B cell (primary cell): ENCODE results near the gene BCL11A. TPM values are rescaled to one million over a fixed set of nuclear protein-coding genes. Genes with fewer than 3 reads are reported as not detected.

Experiments
- ATAC-seq: fragments of 200-7000 bp; cut with Tn5 transposase; one replicate; pipeline ENCODE4 v1.10.0; 2021; ENCODE audit warnings: low read depth, mild to moderate bottlenecking, moderate number of reproducible peaks, moderate library complexity
- CTCF ChIA-PET: fragments of 350-600 bp; sonication (Branson Sonifier 250); formaldehyde crosslinking; loops from one replicate; lab custom pipeline; 2021; ENCODE audit warnings: antibody characterized with exemption, inconsistent platforms; lab: Charles Lee
- POLR2A ChIA-PET: fragments of 350-600 bp; sonication (Branson Sonifier 250); formaldehyde crosslinking; loops from one replicate; lab custom pipeline; 2021; ENCODE audit warnings: antibody characterized with exemption; lab: Charles Lee
- DNase-seq: peaks from one replicate; pipeline ENCODE4 v3.0.0; 2013
- H2AFZ ChIP-seq: 2 replicates; pipeline ENCODE4 v1.6.1; 2012; ENCODE audit warnings: mild to moderate bottlenecking, low read depth, low read length; ENCODE audit not compliant: insufficient read depth, poor library complexity, severe bottlenecking
- H3K27ac ChIP-seq, 2 donors: 1 replicate in 1 of 2; 2 replicates in 1 of 2; pipeline ENCODE4 v1.5.1; 2012 to 2013; ENCODE audit warnings: low read length in 2 of 2, mild to moderate bottlenecking in 2 of 2, moderate library complexity in 1 of 2
- H3K27me3 ChIP-seq, 4 experiments: fragments of 200-600 bp in 1 of 4; sonication (generic) in 1 of 4; replicated peaks in 1 of 4; 1 replicate in 2 of 4; 2 replicates in 2 of 4; pipeline versions ENCODE4 v1.6.1 to v1.7.0; 2013 to 2016; ENCODE audit warnings: low read length in 3 of 4, mild to moderate bottlenecking in 2 of 4, mixed read lengths in 1 of 4, moderate library complexity in 1 of 4; ENCODE audit not compliant: insufficient read depth in 4 of 4, control insufficient read depth in 3 of 4; ENCODE audit errors: control extremely low read depth in 1 of 4
- H3K36me3 ChIP-seq, 2 experiments: replicated peaks in 1 of 2; 1 replicate in 1 of 2; 2 replicates in 1 of 2; pipeline versions ENCODE4 v1.6.1 to v1.7.1; 2013; ENCODE audit warnings: low read length in 1 of 2; ENCODE audit not compliant: insufficient read depth in 2 of 2, control insufficient read depth in 1 of 2; ENCODE audit errors: control extremely low read depth in 1 of 2, extremely low read depth in 1 of 2
- H3K4me1 ChIP-seq, 2 donors: fragments of 200-600 bp in 1 of 2; sonication (generic) in 1 of 2; 1 replicate in 1 of 2; 2 replicates in 1 of 2; pipeline versions ENCODE4 v1.5.1 to v1.6.1; 2013 to 2017; ENCODE audit warnings: low read length in 2 of 2; ENCODE audit not compliant: control insufficient read depth in 2 of 2, insufficient read depth in 2 of 2
- H3K4me2 ChIP-seq: replicated peaks from 2 replicates; pipeline ENCODE3; 2012; ENCODE audit warnings: mild to moderate bottlenecking, low read depth, low read length; ENCODE audit not compliant: poor library complexity, severe bottlenecking
- H3K4me3 ChIP-seq, 5 experiments: fragments of 200-600 bp in 1 of 5; sonication (generic) in 1 of 5; 1 replicate in 3 of 5; 2 replicates in 2 of 5; pipeline versions ENCODE4 v1.5.1 to v1.7.0; 2011 to 2016; ENCODE audit warnings: low read length in 4 of 5, mild to moderate bottlenecking in 4 of 5, low read depth in 2 of 5, control low read depth in 1 of 5, moderate library complexity in 1 of 5; ENCODE audit not compliant: insufficient read depth in 1 of 5; ENCODE audit errors: control extremely low read depth in 1 of 5, extremely low read depth in 1 of 5
- H3K79me2 ChIP-seq: fragments of 200-600 bp; sonication (generic); one replicate; pipeline ENCODE4 v1.6.0; 2016; ENCODE audit warnings: low read length; ENCODE audit not compliant: control insufficient read depth, insufficient read depth
- H3K9ac ChIP-seq: fragments of 200-600 bp; sonication (generic); 2 replicates; pipeline ENCODE4 v1.6.1; 2017; ENCODE audit warnings: mild to moderate bottlenecking, low read length, moderate library complexity
- H3K9me3 ChIP-seq, 3 donors: one replicate each; pipeline versions ENCODE4 v1.6.1 to v1.7.1; 2013; ENCODE audit warnings: low read length in 2 of 3; ENCODE audit not compliant: control insufficient read depth in 2 of 3, insufficient read depth in 1 of 3; ENCODE audit errors: control extremely low read depth in 1 of 3
- H4K20me1 ChIP-seq: 2 replicates; pipeline ENCODE4 v1.6.0; 2012; ENCODE audit warnings: mild to moderate bottlenecking, low read length; ENCODE audit not compliant: insufficient read depth, control insufficient read depth, poor library complexity, severe bottlenecking
- H3K27ac Mint-ChIP-seq: one replicate; pipeline ENCODE4 v1.8.0; 2021; ENCODE audit warnings: mixed read lengths
- H3K27me3 Mint-ChIP-seq: one replicate; pipeline ENCODE4 v1.8.0; 2021; ENCODE audit warnings: mixed read lengths
- H3K4me1 Mint-ChIP-seq: one replicate; pipeline ENCODE4 v1.8.0; 2021; ENCODE audit warnings: mixed read lengths
- H3K4me3 Mint-ChIP-seq: one replicate; pipeline ENCODE4 v1.8.0; 2021; ENCODE audit warnings: mixed read lengths
- H3K9me3 Mint-ChIP-seq: one replicate; pipeline ENCODE4 v1.8.0; 2022; ENCODE audit warnings: mixed read lengths; ENCODE audit not compliant: insufficient read depth
- EZH2 ChIP-seq: IDR thresholded peaks from 2 replicates; pipeline ENCODE4 v1.6.1; 2012; ENCODE audit warnings: borderline replicate concordance, low read depth, mild to moderate bottlenecking, moderate library complexity, low read length; ENCODE audit not compliant: insufficient read depth, poor library complexity, severe bottlenecking
- whole genome bisulfite sequencing: methylation state at CpG from one replicate; pipeline ENCODE4 v1.1.5; 2013; ENCODE audit warnings: missing lambda C conversion rate; ENCODE audit not compliant: insufficient coverage; 5-methylcytosine and 5-hydroxymethylcytosine counted together
- intact Hi-C: fragments of 100-400 bp; cut with micrococcal nuclease; formaldehyde crosslinking; loops from one replicate; pipeline ENCODE4 v1.10.0; 2022
- polyA minus RNA-seq: library from RNA; depleted of rRNA, polyadenylated mRNA; stranded (reverse); fragments of >200 nt; gene quantifications from 2 replicates; pipeline ENCODE4 v1.2.3, GENCODE V29; 2012
- polyA plus RNA-seq: library from polyadenylated mRNA; depleted of rRNA; stranded (reverse); fragments of >200 nt; gene quantifications from 2 replicates; pipeline ENCODE4 v1.2.3, GENCODE V29; 2012
- total RNA-seq, 2 donors: library from RNA; stranded (reverse); fragments of 120-200 nt in 1 of 2; gene quantifications; 1 replicate in 1 of 2; 2 replicates in 1 of 2; pipeline versions ENCODE4 v1.2.3 to v1.2.4, GENCODE V29; 2013 to 2022
- TF ChIP-seq, protein P1 (sequence below): fragments of 200-600 bp; IDR thresholded peaks from one replicate; pipeline ENCODE4 v1.8.0; 2022; ENCODE audit warnings: antibody characterized with exemption, mild to moderate bottlenecking

The BCL11A gene
- total RNA-seq (373 and 383 TPM in 2 replicates), polyA plus RNA-seq (81.8 and 99.3 TPM in 2 replicates), polyA minus RNA-seq (121 and 206 TPM in 2 replicates)
- 164 TPM for total RNA-seq (2013)

DNA sequence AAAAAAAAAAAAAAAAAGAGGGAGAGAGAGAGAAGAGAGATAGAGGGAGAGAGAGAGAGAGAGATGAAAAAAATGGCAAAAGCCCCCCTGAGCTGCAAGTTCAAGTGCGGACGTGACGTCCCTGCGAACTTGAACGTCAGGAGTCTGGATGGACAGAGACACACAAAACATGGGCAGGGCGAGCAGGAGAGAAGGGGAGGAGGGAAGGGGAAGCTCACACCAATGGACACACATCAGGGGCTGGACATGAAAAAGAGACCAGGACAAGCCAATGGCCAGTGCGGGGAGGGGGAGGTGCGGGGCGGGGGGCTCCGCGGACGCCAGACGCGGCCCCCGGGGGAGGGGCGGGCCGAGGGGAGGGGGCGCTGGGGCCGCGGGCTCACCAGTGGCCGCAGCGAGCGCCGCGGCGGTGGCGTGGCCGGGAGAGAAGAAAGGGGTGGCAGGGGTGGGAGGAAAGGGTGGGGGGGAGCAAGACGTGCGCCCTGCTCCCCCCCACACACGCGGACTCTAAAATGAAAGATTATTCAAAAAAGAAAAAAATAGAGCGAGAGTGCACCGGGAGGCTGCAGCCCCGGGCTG is at the start of gene BCL11A:
TSS of gene BCL11A (minus strand) at position 160 of the 579 bp plus-strand sequence. CDS start 384 bp downstream, outside the sequence.
- H3K27me3 ChIP-seq: no peaks in the 10 kb centered on the region
- peak within 1 kb of the TSS; percentile 97 for H3K4me3 Mint-ChIP-seq
- H3K9me3 Mint-ChIP-seq: no peaks in the 10 kb centered on the region
- DNase-seq (peak; percentile 85), ATAC-seq (peak; percentile 8)
- peak within 1 kb of the TSS; percentile 74 for H2AFZ ChIP-seq
- 8% methylated on average over 7 of the region's 35 CpGs for WGBS
- ChIA-PET POLR2A (interaction anchor here (0.7 to 1.7 kb wide), 9 partner anchors 11 to 1353 kb away, joined by 3 to 13 read pairs (median 5); no protein-coding TSS in a partner anchor), CTCF (interaction anchor here (0.6 to 1.3 kb wide), 7 partner anchors 12 to 201 kb away, joined by 3 to 5 read pairs (median 3); no protein-coding TSS in a partner anchor)
- H3K4me1 Mint-ChIP-seq: peaks cover 19% of the 10 kb centered on the region
- peak within 1 kb of the TSS; percentile 98 for H3K27ac Mint-ChIP-seq
- H3K27ac ChIP-seq: peak within 1 kb of the TSS; percentile 90 to 91
- H3K36me3 ChIP-seq: no peaks in the 10 kb centered on the region
- TF ChIP-seq, protein P1, sequence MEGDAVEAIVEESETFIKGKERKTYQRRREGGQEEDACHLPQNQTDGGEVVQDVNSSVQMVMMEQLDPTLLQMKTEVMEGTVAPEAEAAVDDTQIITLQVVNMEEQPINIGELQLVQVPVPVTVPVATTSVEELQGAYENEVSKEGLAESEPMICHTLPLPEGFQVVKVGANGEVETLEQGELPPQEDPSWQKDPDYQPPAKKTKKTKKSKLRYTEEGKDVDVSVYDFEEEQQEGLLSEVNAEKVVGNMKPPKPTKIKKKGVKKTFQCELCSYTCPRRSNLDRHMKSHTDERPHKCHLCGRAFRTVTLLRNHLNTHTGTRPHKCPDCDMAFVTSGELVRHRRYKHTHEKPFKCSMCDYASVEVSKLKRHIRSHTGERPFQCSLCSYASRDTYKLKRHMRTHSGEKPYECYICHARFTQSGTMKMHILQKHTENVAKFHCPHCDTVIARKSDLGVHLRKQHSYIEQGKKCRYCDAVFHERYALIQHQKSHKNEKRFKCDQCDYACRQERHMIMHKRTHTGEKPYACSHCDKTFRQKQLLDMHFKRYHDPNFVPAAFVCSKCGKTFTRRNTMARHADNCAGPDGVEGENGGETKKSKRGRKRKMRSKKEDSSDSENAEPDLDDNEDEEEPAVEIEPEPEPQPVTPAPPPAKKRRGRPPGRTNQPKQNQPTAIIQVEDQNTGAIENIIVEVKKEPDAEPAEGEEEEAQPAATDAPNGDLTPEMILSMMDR: no peak
- no peak for TF ChIP-seq EZH2
- peaks cover 18% of the 10 kb centered on the region for H4K20me1 ChIP-seq
- H3K9me3 ChIP-seq: no peaks in the 10 kb centered on the region
- peak within 1 kb of the TSS; percentile 92 for H3K4me2 ChIP-seq
- peak within 1 kb of the TSS; percentile 90 for H3K9ac ChIP-seq
- intact Hi-C loops: loop anchor here (2.0 to 10.0 kb wide), 3 partner anchors 236 to 665 kb away; partner anchors contain the start of gene REL
- H3K27me3 Mint-ChIP-seq: no peaks in the 10 kb centered on the region
- peaks cover 66% of the 10 kb centered on the region for H3K79me2 ChIP-seq
- peak within 1 kb of the TSS; percentile 78 to 98 (median 97) for H3K4me3 ChIP-seq
- H3K4me1 ChIP-seq: peaks cover 12 to 18% of the 10 kb centered on the region in 2 donors
